Measurements from ENCODE around the gene ELMOD2. TPM values are rescaled to one million over a fixed set of nuclear protein-coding genes. Genes with fewer than 3 reads are reported as not detected.

Gene ELMOD2
- total and polyA plus RNA-seq, 2 of the 13 experiments (the other 11 are each of a cell fraction or from before 2014, with no cell fraction given) = 10.2 to 38.1 TPM

GRCh38 chr4:140529434-140529833 is 5.5 kb downstream of the ELMOD2 start (continued):
- TF ChIP-seq DBP (CRISPR knock-in tag; IDR thresholded peaks at IDR 0.05; ENCODE audit: not compliant biosample characterization) (no peak), ZBED4 (CRISPR knock-in tag; IDR thresholded peaks at IDR 0.05; ENCODE audit: borderline replicate concordance) (no peak), HOXA3 (CRISPR knock-in tag; IDR thresholded peaks at IDR 0.05) (no peak), GPBP1L1 (CRISPR knock-in tag; IDR thresholded peaks at IDR 0.05) (no peak), MED1 (CRISPR knock-in tag; IDR thresholded peaks at IDR 0.05) (peak; percentile 18; the same call in 1 of the 2 replicates), CSRNP1 (CRISPR knock-in tag; IDR thresholded peaks at IDR 0.05) (no peak), ZNF253 (CRISPR knock-in tag; IDR thresholded peaks at IDR 0.05; ENCODE audit: borderline replicate concordance) (no peak), FOSL1 (CRISPR knock-in tag; IDR thresholded peaks at IDR 0.05; ENCODE audit: borderline replicate concordance) (no peak), PRDM15 (CRISPR knock-in tag; IDR thresholded peaks at IDR 0.05) (no peak), RELA (CRISPR knock-in tag; IDR thresholded peaks at IDR 0.05) (no peak), ZNF589 (CRISPR knock-in tag; conservative IDR thresholded peaks at IDR 0.05) (no peak), ZNF367 (CRISPR knock-in tag; IDR thresholded peaks at IDR 0.05; ENCODE audit: borderline replicate concordance) (no peak), JUND (CRISPR knock-in tag; IDR thresholded peaks at IDR 0.05) (no peak), JUN (CRISPR knock-in tag; IDR thresholded peaks at IDR 0.05) (no peak), ZNF703 (CRISPR knock-in tag; IDR thresholded peaks at IDR 0.05; ENCODE audit: borderline replicate concordance) (no peak)
